ENCODE data around the gene CFAP299.
A peak's percentile ranks its signal among the peaks of the same experiment; 100 is the strongest.
"Not testable (repeated sequence)": the region's sequence is repeated elsewhere in the genome, so short reads cannot be mapped to it uniquely, and the experiment has no call there.

Gene CFAP299

GRCh38 chr4:80335554-80336358 is at the start of gene CFAP299:
CFAP299 (plus strand) TSS chr4:80335730.
- DNase-seq = peak; percentile 72

- no peak for DNase-seq
These were observed 49.1 kb upstream of the CFAP299 start for GRCh38 chr4:80286451-80286850.

GRCh38 chr4:80290665-80291064 is 44.9 kb upstream of the CFAP299 start:
- not testable (repeated sequence) for DNase-seq

- DNase-seq = no peak
These were observed 41.3 kb upstream of the CFAP299 start for GRCh38 chr4:80294206-80294605.

- DNase-seq = no peak
These were observed 40.2 kb upstream of the CFAP299 start for GRCh38 chr4:80295336-80295735.

GRCh38 chr4:80295826-80296225 is 39.7 kb upstream of the CFAP299 start:
- no peak for DNase-seq

- DNase-seq = no peak
These were observed 33.6 kb upstream of the CFAP299 start for GRCh38 chr4:80301884-80302283.

GRCh38 chr4:80302616-80303223 is 32.8 kb upstream of the CFAP299 start:
- no peak for DNase-seq

- DNase-seq = no peak
These were observed 30.1 kb upstream of the CFAP299 start for GRCh38 chr4:80305466-80305865.

- DNase-seq = no peak
These were observed 29.3 kb upstream of the CFAP299 start for GRCh38 chr4:80306260-80306659.

GRCh38 chr4:80307183-80307735 is 28.3 kb upstream of the CFAP299 start:
- no peak for DNase-seq

GRCh38 chr4:80307774-80308465 is 27.6 kb upstream of the CFAP299 start:
- no peak for DNase-seq

GRCh38 chr4:80308466-80308822 is 27.1 kb upstream of the CFAP299 start:
- no peak for DNase-seq

- DNase-seq = no peak
These were observed 26.1 kb upstream of the CFAP299 start for GRCh38 chr4:80309294-80310004.

GRCh38 chr4:80311130-80311529 is 24.4 kb upstream of the CFAP299 start:
- DNase-seq = no peak

GRCh38 chr4:80312124-80312523 is 23.4 kb upstream of the CFAP299 start:
- DNase-seq = no peak

GRCh38 chr4:80313627-80314026 is 21.9 kb upstream of the CFAP299 start:
- no peak for DNase-seq

- not testable (repeated sequence) for DNase-seq
These were observed 19.7 kb upstream of the CFAP299 start for GRCh38 chr4:80315848-80316247.

GRCh38 chr4:80321341-80321740 is 14.2 kb upstream of the CFAP299 start:
- no peak for DNase-seq

GRCh38 chr4:80321776-80322175 is 13.8 kb upstream of the CFAP299 start:
- DNase-seq = no peak

- DNase-seq = peak; percentile 8
These were observed 12.8 kb upstream of the CFAP299 start for GRCh38 chr4:80322716-80323115.

- DNase-seq = no peak
These were observed 11.4 kb upstream of the CFAP299 start for GRCh38 chr4:80324171-80324570.

- no peak for DNase-seq
These were observed 3.8 kb upstream of the CFAP299 start for GRCh38 chr4:80331693-80332092.
